HUES6 (cell line): ENCODE data around the gene CUBN.

Experiments
- H3K27ac ChIP-seq: 2 replicates; pipeline ENCODE4 v1.7.0; 2013; ENCODE audit warnings: low read depth, mild to moderate bottlenecking, low read length, inconsistent platforms
- H3K27me3 ChIP-seq: 2 replicates; pipeline ENCODE4 v1.6.1; 2013; ENCODE audit warnings: low read length; ENCODE audit not compliant: control insufficient read depth, insufficient read depth
- H3K36me3 ChIP-seq: 2 replicates; pipeline ENCODE4 v1.6.1; 2013; ENCODE audit warnings: low read length; ENCODE audit not compliant: control insufficient read depth, insufficient read depth
- H3K4me1 ChIP-seq: 2 replicates; pipeline ENCODE4 v1.6.1; 2013; ENCODE audit warnings: low read length; ENCODE audit not compliant: control insufficient read depth, insufficient read depth
- H3K4me3 ChIP-seq: 2 replicates; pipeline ENCODE4 v1.5.1; 2013; ENCODE audit warnings: low read depth, low read length
- H3K9ac ChIP-seq: one replicate; pipeline ENCODE4 v1.6.1; 2013; ENCODE audit warnings: mild to moderate bottlenecking, low read length
- H3K9me3 ChIP-seq: 2 replicates; pipeline ENCODE4 v1.6.1; 2013; ENCODE audit warnings: low read depth, low read length; ENCODE audit not compliant: control insufficient read depth, insufficient read depth

Gene CUBN

DNA sequence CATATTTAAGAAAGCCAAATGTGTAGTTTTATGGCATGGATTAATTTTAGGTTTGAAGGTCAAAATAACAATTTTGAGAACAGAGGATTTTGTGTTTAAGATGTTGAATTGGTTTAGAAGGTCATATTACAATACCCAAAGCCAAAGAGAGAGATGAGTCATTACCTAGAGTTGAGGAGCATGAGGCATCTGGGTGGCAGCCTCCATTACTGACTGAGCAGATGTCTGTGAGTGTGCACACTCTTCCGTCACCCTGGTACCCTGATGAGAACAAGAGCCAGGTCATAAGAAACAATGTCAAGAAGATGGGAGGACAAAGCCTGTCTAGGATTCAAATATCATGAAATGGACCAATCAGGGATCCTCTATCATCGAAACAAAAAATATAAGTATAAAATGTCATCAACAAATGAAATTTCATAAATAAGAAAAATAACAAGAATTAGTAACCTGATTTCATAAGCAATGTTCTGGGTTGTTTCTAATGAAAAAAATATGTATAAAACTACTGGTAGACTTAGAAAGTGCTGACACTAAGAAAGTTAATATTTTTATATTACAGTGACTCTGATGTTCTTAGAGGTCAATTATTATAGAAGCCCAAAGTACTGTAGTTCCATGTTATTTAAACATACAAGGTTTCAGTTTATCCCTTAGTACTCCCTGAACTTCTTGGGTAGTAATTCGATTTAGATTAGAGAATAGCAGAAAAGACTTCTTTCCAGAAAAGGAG is 20.0 kb downstream of the CUBN start:
- H3K9ac ChIP-seq: no peak overlapping the region
- H3K4me3 ChIP-seq: no peak overlapping the region
- H3K4me1 ChIP-seq: no peaks in the 10 kb centered on the region
- H3K9me3 ChIP-seq: no peaks in the 10 kb centered on the region
- no peak overlapping the region for H3K27ac ChIP-seq
- no peaks in the 10 kb centered on the region for H3K27me3 ChIP-seq
- H3K36me3 ChIP-seq: no peaks in the 10 kb centered on the region

DNA sequence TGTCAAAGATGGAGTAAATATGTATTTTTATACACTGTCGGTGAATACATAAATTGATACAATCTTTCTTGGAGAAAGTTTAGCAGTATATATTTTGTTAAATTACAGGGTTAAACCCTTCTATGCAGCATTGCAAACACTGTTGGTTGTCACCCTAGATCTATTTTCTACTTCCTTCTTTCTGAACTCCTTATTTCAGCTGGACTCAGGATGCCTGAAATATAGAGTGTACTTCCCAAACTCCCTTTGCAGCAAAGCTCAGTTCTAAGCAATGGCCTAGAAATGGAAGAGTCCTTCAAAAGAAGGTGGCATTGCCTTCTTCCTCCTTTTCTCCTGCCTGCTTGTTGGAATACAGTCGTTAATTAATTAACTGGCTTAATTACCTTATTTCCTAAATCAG is 20.6 kb downstream of the CUBN start:
- no peaks in the 10 kb centered on the region for H3K4me1 ChIP-seq
- H3K27me3 ChIP-seq: no peaks in the 10 kb centered on the region
- no peaks in the 10 kb centered on the region for H3K9me3 ChIP-seq
- H3K36me3 ChIP-seq: no peaks in the 10 kb centered on the region
- no peak overlapping the region for H3K4me3 ChIP-seq
- no peak overlapping the region for H3K27ac ChIP-seq
- no peak overlapping the region for H3K9ac ChIP-seq

DNA sequence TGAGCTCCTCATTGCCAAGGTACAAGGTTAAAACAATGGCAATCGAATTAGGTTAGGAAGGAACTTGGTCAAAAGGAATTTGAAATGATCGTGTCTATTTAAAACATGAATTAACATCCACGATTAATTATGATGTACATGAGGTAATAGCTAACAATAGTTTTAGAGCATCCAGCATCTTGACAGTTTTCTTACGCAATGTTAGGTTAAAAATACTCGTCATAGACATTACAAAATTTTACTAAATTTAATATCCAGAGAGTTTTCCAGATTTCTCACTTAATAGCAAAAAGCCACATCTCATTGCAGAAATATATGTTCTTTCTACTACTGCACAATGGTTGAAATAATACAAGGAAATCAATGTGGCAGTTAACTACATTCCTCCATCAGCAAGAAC is 22.6 kb downstream of the CUBN start:
- no peak overlapping the region for H3K9ac ChIP-seq
- H3K27me3 ChIP-seq: no peaks in the 10 kb centered on the region
- no peaks in the 10 kb centered on the region for H3K9me3 ChIP-seq
- no peaks in the 10 kb centered on the region for H3K4me1 ChIP-seq
- no peak overlapping the region for H3K27ac ChIP-seq
- H3K36me3 ChIP-seq: no peaks in the 10 kb centered on the region
- no peak overlapping the region for H3K4me3 ChIP-seq

DNA sequence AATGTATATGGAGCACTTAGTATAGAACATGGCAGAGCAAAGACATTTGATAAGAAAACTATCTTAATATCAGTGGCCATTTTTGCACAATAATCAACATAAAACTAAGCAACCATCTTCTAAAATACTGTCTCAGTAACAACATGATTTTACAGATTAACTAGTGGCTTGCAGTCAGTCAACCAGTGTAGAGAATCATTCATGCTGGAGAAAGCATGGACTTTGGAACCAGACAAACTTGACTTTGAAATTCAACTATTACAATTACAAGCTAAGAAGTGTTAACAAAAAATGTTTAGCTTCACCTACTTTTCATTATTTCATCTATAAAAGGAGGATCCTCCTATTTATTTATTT is 27.7 kb downstream of the CUBN start:
- no peak overlapping the region for H3K27ac ChIP-seq
- no peak overlapping the region for H3K9ac ChIP-seq
- no peaks in the 10 kb centered on the region for H3K27me3 ChIP-seq
- H3K36me3 ChIP-seq: no peaks in the 10 kb centered on the region
- no peaks in the 10 kb centered on the region for H3K9me3 ChIP-seq
- H3K4me3 ChIP-seq: no peak overlapping the region
- H3K4me1 ChIP-seq: no peaks in the 10 kb centered on the region

DNA sequence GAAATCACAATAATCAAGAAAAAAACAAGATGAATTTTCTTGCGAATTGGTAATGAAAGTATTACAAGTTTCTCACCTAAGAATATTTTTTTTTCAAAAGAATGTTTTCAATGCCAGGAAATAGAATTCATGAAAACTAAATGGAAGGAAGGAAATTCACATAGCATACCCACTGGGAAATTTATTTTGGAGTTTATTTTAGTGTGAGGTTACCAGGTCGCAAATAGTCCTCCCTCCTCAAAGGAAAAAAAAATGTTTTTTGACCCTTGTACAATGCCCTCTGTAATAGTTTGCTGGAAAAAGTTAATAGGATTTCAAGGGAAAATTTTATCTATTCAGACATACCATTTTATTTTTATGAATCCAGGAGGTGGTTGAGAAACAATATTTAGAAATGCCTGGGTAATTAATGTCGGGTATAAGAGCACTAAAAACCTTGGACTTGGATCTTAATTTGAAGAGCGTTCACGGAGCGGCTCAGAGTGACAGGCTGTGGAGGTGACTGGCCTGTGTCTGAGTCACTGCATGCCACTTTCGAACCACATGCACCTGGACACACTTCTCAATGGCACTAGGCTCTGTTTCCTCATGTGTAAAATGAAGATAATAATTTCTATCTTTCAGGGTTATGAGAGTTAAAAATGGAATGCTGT is 28.2 kb downstream of the CUBN start:
- Histone ChIP-seq H3K4me3 (no peak overlapping the region), H3K27ac (no peak overlapping the region), H3K9me3 (no peaks in the 10 kb centered on the region), H3K36me3 (no peaks in the 10 kb centered on the region), H3K4me1 (no peaks in the 10 kb centered on the region), H3K9ac (no peak overlapping the region), H3K27me3 (no peaks in the 10 kb centered on the region)

DNA sequence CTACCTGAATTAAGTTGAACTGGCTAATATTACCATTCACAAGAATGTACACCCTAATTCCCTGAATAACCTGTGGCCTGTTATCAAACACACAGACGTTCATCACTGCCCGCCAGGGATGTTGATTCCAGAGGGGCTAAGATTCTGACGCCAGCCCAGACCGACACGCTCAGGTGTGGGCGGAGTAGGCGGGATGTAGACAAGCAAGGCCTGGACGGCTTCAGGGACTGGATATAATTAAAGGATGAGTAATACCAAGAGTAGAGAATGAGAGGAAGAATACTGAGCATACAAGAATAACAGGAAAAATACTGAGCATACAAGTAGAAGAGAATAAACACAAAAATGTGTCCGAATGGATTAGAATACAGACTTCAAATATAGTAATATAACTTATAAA is 29.0 kb downstream of the CUBN start:
- no peak overlapping the region for H3K9ac ChIP-seq
- no peaks in the 10 kb centered on the region for H3K4me1 ChIP-seq
- H3K36me3 ChIP-seq: no peaks in the 10 kb centered on the region
- H3K27me3 ChIP-seq: no peaks in the 10 kb centered on the region
- no peaks in the 10 kb centered on the region for H3K9me3 ChIP-seq
- H3K27ac ChIP-seq: no peak overlapping the region
- no peak overlapping the region for H3K4me3 ChIP-seq

DNA sequence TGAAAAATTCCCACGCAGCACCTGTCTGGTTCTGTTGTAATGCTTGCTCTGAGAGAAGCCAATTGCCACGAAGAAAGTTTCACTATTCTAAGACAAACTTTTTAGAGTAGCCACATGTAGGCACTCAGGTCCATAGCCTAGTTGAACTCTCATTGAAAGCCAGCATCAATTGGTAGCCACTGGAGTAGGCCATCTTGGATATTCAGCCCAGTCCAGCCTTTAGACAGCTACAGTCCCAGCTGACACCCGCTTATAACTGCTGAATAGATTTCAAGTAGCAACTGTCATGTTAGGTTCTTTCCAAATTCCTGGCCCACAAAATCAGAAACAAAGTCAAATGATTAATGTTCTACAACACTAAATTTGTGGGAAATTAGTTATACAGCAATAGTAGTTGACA is 31.6 kb downstream of the CUBN start:
- Histone ChIP-seq H3K27ac (no peak overlapping the region), H3K4me3 (no peak overlapping the region)

DNA sequence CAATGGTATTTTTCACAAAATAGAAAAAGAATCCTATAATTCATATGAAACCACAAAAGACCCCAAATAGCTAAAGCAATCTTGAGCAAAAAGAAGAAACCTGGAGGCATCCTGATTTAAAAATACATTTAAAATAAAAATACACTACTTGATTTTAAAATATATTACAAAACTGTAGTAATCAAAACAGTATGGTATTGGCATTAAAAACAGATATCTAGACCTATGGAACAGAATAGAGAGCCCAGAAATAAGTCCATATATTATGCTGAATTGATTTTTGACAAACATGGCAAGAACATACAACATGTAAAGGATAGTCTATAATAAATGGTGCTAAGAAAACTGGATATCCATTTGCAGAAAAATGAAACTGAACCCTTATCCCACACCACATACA is 34.8 kb downstream of the CUBN start:
- H3K4me3 ChIP-seq: no peak overlapping the region
- H3K36me3 ChIP-seq: no peaks in the 10 kb centered on the region
- no peaks in the 10 kb centered on the region for H3K4me1 ChIP-seq
- no peaks in the 10 kb centered on the region for H3K27me3 ChIP-seq
- H3K9ac ChIP-seq: no peak overlapping the region
- H3K9me3 ChIP-seq: peaks cover 4% of the 10 kb centered on the region; the same call in 1 of the 2 replicates
- H3K27ac ChIP-seq: no peak overlapping the region

More for the DNA sequence above, 31.6 kb downstream of the CUBN start:
- H3K9me3 ChIP-seq: peaks cover 4% of the 10 kb centered on the region; the same call in 1 of the 2 replicates
- no peaks in the 10 kb centered on the region for H3K4me1 ChIP-seq
- H3K9ac ChIP-seq: no peak overlapping the region
- no peaks in the 10 kb centered on the region for H3K27me3 ChIP-seq
- no peaks in the 10 kb centered on the region for H3K36me3 ChIP-seq

DNA sequence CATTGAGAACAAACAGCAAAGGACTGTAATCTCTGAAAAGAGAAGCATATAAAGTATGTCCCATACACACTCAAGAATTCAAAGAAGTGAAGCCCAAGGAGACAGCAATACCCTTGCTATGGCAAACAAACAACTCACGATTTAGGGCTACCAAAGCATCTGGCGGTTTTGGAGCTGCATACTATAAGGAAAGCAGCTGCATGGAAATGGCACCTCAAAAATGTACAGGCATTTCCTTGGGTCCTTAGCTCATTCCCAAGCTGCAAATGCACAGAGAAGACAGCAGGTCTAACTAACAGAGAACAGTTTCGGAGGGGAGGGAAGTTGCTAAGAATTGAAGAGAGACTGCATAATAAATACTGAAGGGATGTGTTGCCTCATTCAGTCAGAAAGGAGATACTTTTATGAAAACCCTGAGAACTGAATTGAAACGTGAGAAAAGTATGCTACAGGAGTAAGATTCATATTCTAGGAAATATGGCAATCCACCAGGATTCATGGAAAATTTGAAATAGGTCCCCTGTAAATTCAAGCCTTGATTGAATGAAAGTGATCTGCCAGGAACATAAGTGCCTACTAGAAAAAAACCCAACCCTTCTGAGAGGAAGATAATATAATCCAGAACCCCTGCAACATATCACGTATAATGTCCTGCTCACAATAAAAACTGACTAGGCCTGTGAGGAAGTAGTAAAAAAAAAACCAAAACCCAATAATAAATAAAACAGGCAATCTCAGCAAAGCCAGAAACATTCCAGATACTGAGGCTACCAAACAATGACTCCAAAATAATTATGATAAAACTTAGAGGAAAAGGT is 36.4 kb downstream of the CUBN start:
- no peaks in the 10 kb centered on the region for H3K36me3 ChIP-seq
- H3K27me3 ChIP-seq: no peaks in the 10 kb centered on the region
- H3K9me3 ChIP-seq: peaks cover 4% of the 10 kb centered on the region; the same call in 1 of the 2 replicates
- no peak overlapping the region for H3K4me3 ChIP-seq
- no peak overlapping the region for H3K9ac ChIP-seq
- no peaks in the 10 kb centered on the region for H3K4me1 ChIP-seq
- H3K27ac ChIP-seq: no peak overlapping the region

DNA sequence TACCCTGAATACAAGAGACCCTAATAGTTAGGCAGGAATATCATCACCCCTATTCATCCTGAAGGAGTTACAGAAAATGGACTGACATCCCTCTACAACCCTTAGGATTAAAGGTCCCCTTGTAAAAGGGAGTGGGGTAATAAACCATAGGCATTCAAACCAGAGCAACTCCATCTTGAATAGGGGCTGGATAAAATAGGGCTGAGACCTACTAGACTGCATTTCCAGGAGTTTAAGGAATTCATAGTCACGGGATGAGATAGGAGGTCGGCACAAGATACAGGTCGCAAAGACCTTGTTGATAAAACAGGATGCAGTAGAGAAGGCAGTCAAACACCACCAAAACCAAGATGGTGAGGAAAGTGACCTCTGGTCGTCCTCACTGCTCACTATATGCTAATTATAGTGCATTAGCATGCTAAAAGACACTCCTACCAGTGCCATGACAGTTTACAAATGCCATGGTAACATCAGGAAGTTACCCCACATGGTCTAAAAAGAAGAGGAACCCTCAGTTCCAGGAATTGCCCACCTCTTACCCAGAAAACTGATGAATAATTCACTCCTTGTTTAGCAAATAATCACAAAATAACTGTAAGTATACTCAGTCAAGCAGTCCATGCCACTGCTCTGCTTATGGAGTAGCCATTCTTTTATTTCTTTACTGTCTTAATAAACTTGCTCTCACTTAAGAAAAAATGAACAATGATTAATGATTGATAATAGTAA is 37.2 kb downstream of the CUBN start:
- Histone ChIP-seq H3K4me1 (no peaks in the 10 kb centered on the region), H3K9ac (no peak overlapping the region), H3K9me3 (peaks cover 4% of the 10 kb centered on the region; the same call in 1 of the 2 replicates), H3K27ac (no peak overlapping the region), H3K36me3 (no peaks in the 10 kb centered on the region), H3K4me3 (no peak overlapping the region), H3K27me3 (no peaks in the 10 kb centered on the region)
